ENCODE measurements around the gene TMEM150C.
"Not testable (repeated sequence)": the region's sequence is repeated elsewhere in the genome, so short reads cannot be mapped to it uniquely, and the experiment has no call there.

Gene TMEM150C

DNA sequence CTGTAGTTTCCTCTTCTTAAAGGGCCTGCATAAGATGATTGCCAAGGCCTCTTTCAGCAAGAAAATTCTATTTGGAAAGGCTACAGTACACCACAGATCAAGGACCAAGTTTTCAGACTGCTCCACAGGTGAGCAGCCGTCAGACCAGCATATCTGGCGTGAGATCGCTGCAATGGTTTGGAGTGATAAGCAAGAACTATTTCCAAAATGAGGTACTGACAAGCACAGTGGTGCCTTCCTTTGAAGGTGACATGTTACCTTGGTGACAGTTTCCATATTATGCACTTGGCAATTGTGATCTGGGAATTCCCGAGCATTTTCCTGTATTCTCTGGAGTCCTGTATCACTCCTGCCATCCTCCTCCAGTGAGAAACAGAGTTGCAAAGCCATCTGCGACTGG, 7.3 kb upstream of the TMEM150C start:
- DNase-seq (ENCODE audit: low read depth) = no peak

DNA sequence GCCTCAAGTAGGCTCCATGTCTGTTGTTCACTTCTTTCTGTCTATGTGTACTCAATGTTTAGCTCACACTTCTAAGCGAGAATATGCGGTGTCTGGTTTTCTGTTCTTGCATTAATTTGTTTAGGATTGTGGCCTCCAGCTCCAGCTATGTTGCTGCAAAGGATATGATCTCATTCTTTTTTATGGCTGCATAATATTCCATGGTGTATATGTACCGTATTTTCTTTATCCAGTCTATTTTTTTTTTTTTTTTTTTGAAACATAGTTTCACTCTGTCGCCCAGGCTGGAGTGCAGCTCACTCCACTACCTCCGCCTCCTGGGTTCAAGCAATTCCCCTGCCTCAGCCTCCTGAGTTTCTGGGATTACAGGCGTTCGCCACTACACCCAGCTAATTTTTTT, 5.7 kb upstream of the TMEM150C start:
- DNase-seq (ENCODE audit: low read depth) = no peak

DNA sequence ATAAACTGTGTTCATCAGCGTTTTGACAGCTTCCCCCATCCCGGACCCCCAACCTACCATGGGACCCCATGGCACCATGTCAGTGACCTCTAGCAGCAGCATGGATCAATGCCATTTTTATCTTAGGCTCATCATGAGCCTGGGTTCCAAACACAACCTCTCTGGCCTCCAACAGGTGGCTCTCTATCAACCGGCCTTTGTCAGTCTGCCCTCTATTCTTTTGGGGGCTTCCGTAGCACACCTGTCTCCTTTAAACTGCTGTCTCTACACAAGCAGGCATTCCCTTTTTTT, 721 bp upstream of the TMEM150C start:
- DNase-seq (ENCODE audit: low read depth) = no peak

GRCh38 chr4:82560853-82561785, 669 bp downstream of the TMEM150C start:
- no peak for DNase-seq (ENCODE audit: low read depth)

DNA sequence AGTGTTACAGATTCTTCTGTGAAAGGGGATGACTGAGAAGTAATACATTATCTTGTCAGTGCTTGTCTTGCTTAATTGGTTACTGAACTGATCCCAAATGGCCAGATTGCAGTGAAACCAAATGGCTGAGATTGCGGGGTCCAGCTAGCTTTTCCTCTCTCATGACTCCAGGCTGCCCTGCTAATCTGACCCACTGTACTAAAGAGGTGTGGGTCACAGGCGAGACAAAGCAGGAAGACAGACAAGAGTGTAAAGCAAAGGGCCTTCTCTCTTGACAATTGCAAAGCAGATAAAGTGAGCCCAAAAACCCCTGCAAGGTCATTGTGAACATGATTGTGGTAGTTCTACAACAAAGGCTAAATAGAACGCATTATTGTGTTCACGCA, 2.1 kb downstream of the TMEM150C start:
- no peak for DNase-seq (ENCODE audit: low read depth)

GRCh38 chr4:82559090-82559734, 2.6 kb downstream of the TMEM150C start:
- DNase-seq (ENCODE audit: low read depth) = not testable (repeated sequence)

DNA sequence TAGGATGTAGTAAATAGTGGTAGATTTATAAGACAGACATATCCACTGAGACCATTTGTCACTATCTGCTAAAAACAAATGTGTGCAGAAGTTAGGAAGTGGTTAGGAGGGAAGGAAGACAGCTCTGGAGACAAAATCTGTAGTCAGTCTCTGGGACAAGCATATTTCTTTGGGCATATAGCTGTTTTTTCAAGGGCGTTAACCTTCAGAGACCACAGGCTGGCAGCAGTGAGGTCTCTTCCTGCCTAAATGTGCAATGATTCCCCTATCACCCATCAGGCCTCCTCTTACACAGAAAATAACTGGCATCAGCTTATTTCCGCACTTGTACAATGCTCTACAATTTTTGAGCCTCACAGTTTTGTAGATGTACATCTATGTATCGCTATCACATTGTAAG, 6.5 kb downstream of the TMEM150C start:
- no peak for DNase-seq (ENCODE audit: low read depth)

DNA sequence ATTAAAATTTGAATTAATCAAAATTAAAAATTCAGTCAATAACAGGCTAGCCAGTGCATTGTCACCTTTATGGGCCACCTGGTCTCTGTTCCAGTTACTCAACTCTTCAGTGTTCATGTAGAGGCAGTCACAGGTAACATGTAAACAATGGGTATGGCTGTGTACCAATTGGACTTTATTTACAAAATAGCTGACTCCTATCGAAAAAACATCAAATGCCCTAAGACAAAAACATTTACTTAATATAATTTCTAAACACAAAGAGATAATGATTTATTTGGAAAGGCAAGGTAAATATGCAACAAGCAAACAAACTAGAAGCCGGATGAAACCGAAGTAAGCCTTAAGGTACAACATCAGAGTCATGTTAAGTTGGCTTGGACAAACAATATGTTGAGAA, 8.8 kb downstream of the TMEM150C start:
- DNase-seq (ENCODE audit: low read depth) = no peak

- no peak for DNase-seq (ENCODE audit: low read depth)
Observed at GRCh38 chr4:82551734-82552133, 10.1 kb downstream of the TMEM150C start.

GRCh38 chr4:82547850-82548249, 13.9 kb downstream of the TMEM150C start:
- not testable (repeated sequence) for DNase-seq (ENCODE audit: low read depth)

DNA sequence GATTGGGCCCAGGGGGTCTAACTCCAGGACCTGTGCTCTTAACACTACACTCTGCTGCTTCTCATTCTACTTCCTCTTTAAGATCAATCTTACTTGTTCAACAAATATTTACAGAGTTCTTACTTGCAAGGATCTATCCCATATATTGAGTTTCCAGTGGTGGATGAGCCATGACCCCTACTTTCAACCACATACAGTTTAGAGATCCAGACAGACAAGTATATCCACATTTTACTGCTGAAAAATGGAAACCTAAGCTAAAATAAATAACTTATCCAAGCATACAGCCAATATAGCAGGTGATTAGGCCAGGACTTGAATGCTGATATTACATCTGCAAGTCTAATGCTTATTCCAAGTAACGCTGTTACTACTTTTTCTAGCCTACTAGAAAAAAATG, 18.7 kb downstream of the TMEM150C start:
- DNase-seq (ENCODE audit: low read depth) = no peak

DNA sequence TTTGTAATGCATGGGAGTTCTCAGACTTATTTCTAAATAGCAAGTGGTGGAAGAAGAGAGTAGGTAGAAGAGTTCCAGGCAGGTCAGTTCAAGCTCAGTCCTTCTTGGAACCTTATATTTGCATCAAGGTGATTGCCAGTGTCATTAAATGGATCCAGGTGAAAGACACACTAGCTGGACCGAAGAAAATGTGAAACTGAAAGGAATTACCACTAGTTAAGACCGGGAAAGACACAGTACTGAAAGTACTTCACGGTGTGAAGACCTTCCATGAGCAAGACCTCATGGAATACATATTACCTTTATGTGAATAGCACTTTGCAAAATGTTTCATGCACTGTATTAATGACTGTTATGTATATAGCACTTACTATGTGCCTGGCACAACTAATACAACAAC, 19.1 kb downstream of the TMEM150C start:
- DNase-seq (ENCODE audit: low read depth) = no peak

- no peak for DNase-seq (ENCODE audit: low read depth)
Observed at GRCh38 chr4:82529322-82529721, 32.5 kb downstream of the TMEM150C start.

- no peak for DNase-seq (ENCODE audit: low read depth)
Observed at GRCh38 chr4:82528868-82529267, 32.9 kb downstream of the TMEM150C start.

DNA sequence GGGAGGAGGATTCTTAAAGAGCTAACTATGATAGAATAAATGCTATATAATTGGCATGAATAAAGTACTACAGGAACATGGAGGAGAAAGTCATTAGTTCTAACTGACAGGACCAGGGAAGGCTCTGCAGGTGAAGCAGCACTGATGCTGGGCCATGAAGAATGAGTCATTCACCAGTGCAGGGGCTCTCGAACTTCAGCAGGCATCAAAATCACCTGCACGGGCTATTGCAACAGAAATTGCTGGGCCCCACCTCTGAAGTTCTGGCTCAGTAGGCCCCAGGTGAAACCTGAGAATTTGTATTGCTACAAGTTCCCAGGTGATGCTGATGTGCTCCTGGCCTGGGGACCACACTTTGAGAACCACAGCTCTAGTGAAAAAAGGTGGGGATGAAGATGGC, 33.7 kb downstream of the TMEM150C start:
- DNase-seq (ENCODE audit: low read depth) = no peak

DNA sequence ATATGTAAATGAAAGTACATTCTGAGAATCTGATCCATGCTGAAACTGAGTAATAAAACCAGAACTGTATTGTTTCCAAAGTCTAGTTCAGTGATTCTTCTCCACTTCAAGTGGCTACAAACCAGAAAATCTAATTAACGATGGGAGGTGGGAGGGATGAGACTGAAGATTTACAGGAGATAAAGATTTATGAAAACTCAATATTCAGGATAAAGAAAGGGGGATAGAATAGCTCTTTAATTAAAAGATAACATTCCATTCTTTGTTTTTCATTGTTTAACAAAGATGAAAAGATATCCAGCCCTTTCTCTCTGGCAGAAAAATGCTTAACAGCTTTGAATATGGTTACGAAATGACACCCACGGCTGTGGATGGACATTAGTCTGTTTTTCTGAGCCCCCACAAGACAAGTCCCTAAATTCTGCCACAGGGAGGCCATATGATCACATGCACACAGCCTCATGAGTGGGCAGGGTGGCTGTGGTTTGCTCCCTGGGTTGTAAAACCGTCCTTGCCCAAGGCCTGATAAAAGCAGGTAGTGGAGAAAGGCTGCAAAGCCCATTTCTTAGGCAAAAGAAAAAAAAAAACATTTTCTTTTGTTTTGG, 36.4 kb downstream of the TMEM150C start:
- DNase-seq (ENCODE audit: low read depth) = no peak

DNA sequence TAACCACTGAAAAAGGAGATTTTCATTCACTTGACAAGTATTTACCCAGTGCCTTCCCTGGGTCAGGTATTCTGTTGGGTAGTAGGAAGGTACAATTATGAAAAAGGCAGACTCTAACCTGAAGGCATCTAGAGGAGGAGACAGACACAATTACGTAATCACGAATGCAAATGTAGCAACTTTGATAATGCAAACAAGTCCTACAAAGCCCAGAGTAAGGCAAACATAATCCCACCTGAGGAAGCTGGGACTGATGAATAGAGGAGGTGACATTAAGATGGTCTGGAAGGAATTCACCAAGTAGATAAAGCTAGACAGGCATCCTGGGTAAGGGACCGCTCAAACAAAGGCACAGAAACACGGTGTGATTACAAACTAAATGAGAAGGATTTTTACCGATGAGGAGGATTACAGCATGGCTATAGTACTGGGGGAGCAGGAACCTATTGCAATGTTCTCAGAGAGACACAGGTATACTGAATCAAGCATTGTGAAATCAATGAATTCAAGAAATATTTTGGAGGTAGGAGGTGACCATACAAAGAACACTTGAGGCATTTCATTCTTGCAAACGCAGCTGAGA, 37.1 kb downstream of the TMEM150C start:
- DNase-seq (ENCODE audit: low read depth) = no peak

GRCh38 chr4:82523179-82523578, 38.6 kb downstream of the TMEM150C start:
- no peak for DNase-seq (ENCODE audit: low read depth)

DNA sequence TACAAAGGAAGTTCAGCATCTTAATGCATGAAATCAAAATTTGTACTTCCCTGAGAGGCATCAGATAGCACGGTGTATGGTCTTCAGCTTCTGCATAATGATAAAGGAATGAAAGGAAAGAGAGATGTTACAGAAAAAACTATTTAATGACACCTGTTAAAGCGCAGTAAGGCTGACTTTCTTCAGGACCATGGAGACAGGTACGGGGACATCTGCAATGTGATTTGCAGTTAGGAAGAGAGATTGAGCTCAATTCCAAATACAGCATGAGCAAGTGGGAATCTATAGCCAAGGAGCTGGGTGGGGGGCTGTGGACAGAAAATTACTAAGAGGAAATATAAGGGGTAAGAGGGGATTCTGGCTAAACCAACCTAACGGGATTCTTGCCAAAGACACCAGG, 39.3 kb downstream of the TMEM150C start:
- DNase-seq (ENCODE audit: low read depth) = no peak

DNA sequence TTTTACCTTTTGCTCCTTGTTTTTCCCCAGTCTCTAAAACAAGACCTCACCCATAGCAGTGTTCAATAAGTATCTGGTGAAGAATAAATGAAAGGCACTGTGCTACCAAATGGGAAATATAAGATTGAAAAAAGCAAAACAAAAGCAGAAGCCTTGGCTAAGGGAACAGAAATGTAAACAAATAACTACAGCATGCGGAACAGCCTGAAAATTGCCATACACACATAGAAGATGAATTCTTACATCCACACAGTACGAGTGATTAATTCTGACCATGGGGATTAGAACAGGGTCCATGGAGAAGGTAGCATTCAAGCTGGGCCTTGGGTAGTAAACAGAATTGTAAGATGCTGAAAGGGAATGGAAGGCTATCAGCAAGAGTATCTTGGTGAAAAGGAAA, 40.5 kb downstream of the TMEM150C start:
- no peak for DNase-seq (ENCODE audit: low read depth)

- DNase-seq (ENCODE audit: low read depth) = no peak
Observed at GRCh38 chr4:82519776-82520175, 42.0 kb downstream of the TMEM150C start.

- no peak for DNase-seq (ENCODE audit: low read depth)
Observed at GRCh38 chr4:82519072-82519471, 42.7 kb downstream of the TMEM150C start.

- DNase-seq (ENCODE audit: low read depth) = no peak
Observed at GRCh38 chr4:82517043-82517442, 44.7 kb downstream of the TMEM150C start.
